Smooth muscle cell (in vitro differentiated cells): ENCODE measurements around the gene ACSM4. TPM values are rescaled to one million over a fixed set of nuclear protein-coding genes. Genes with fewer than 3 reads are reported as not detected.

Experiments used
- DNase-seq: peaks from one replicate; lab custom pipeline; 2025; ENCODE audit not compliant: unreplicated experiment; lab: John Stamatoyannopoulos, UW
- H2AFZ ChIP-seq: fragments of 200-600 bp; sonication (generic); 2 replicates; pipeline ENCODE4 v1.6.0; 2016; ENCODE audit warnings: antibody characterized with exemption, low read depth, mild to moderate bottlenecking
- H3F3A ChIP-seq: fragments of 200-600 bp; sonication (generic); 2 replicates; pipeline ENCODE4 v1.6.0; 2017; ENCODE audit warnings: antibody characterized with exemption, low read depth
- H3K27ac ChIP-seq: fragments of 200-600 bp; sonication (generic); 2 replicates; pipeline ENCODE4 v1.5.1; 2016; ENCODE audit warnings: low read depth, mild to moderate bottlenecking
- H3K27me3 ChIP-seq: fragments of 200-600 bp; sonication (generic); 2 replicates; pipeline ENCODE4 v1.6.1; 2016; ENCODE audit warnings: low read depth, mild to moderate bottlenecking
- H3K36me3 ChIP-seq: fragments of 200-600 bp; sonication (generic); 2 replicates; pipeline ENCODE4 v1.5.1; 2016; ENCODE audit warnings: low read depth
- H3K4me1 ChIP-seq: fragments of 200-600 bp; sonication (generic); 2 replicates; pipeline ENCODE4 v1.5.1; 2016; ENCODE audit warnings: low read depth
- H3K4me2 ChIP-seq: fragments of 200-600 bp; sonication (generic); 2 replicates; pipeline ENCODE4 v1.6.0; 2016; ENCODE audit warnings: mild to moderate bottlenecking
- H3K4me3 ChIP-seq: fragments of 200-600 bp; sonication (generic); 2 replicates; pipeline ENCODE4 v1.5.1; 2016; ENCODE audit warnings: mild to moderate bottlenecking
- H3K79me2 ChIP-seq: fragments of 200-600 bp; sonication (generic); 2 replicates; pipeline ENCODE4 v1.6.0; 2016; ENCODE audit warnings: low read depth, mild to moderate bottlenecking
- H3K9ac ChIP-seq: fragments of 200-600 bp; sonication (generic); 2 replicates; pipeline ENCODE4 v1.6.0; 2016; ENCODE audit warnings: low read depth
- H3K9me3 ChIP-seq: fragments of 200-600 bp; sonication (generic); replicated peaks from 2 replicates; pipeline ENCODE4 v1.5.1; 2016; ENCODE audit warnings: low read depth
- H4K20me1 ChIP-seq: fragments of 200-600 bp; sonication (generic); 2 replicates; pipeline ENCODE4 v1.6.0; 2016; ENCODE audit warnings: low read depth
- CTCF ChIP-seq: fragments of 200-600 bp; sonication (generic); IDR thresholded peaks from 2 replicates; pipeline ENCODE4 v1.5.1; 2017; ENCODE audit warnings: borderline replicate concordance, mild to moderate bottlenecking, antibody characterized with exemption; ENCODE audit not compliant: insufficient read depth, poor library complexity, severe bottlenecking
- WGBS: methylation state at CpG from one replicate; pipeline ENCODE4 v1.1.7; 2016; ENCODE audit warnings: low lambda C conversion rate; 5-methylcytosine and 5-hydroxymethylcytosine counted together
- polyA plus RNA-seq: library from polyadenylated mRNA; unstranded; fragments of >200 nt; fragmentation: Nextera tagmentation; extraction: Ambion mirVana; gene quantifications from 2 replicates; pipeline ENCODE4 v1.2.1, GENCODE V29; 2016
- total RNA-seq: library from RNA; depleted of rRNA; stranded (reverse); fragments of >200 nt; gene quantifications from 2 replicates; pipeline ENCODE4 v1.2.3, GENCODE V29; 2014

The ACSM4 gene
- total and polyA plus RNA-seq, 2 experiments from 2014 or later, result not detected

GRCh38 chr12:7319930-7320329 is 16.1 kb downstream of the ACSM4 start:
- DNase-seq, result no peak
- H3K27me3 ChIP-seq, result no peaks in the 10 kb centered on the region
- no peak overlapping the region for H3K4me3 ChIP-seq

GRCh38 chr12:7321624-7322023 is 17.8 kb downstream of the ACSM4 start:
- H3K4me3 ChIP-seq, result no peak overlapping the region
- H3K4me1 ChIP-seq, result no peaks in the 10 kb centered on the region
- no peaks in the 10 kb centered on the region for H3K9me3 ChIP-seq
- H2AFZ ChIP-seq, result no peak overlapping the region
- 85% methylated on average over 2 of the region's 2 CpGs for WGBS
- H3K36me3 ChIP-seq, result no peaks in the 10 kb centered on the region
- no peaks in the 10 kb centered on the region for H3K79me2 ChIP-seq
- no peak overlapping the region for H3K27ac ChIP-seq
- no peaks in the 10 kb centered on the region for H3K27me3 ChIP-seq
- no peaks in the 10 kb centered on the region for H4K20me1 ChIP-seq
- H3F3A ChIP-seq, result no peaks in the 10 kb centered on the region
- no peak for DNase-seq
- H3K4me2 ChIP-seq, result no peak overlapping the region
- H3K9ac ChIP-seq, result no peak overlapping the region
- no peak for TF ChIP-seq CTCF

More at GRCh38 chr12:7319930-7320329, 16.1 kb downstream of the ACSM4 start:
- no peak overlapping the region for H3K27ac ChIP-seq
- H3K36me3 ChIP-seq, result no peaks in the 10 kb centered on the region
- no peaks in the 10 kb centered on the region for H3K4me1 ChIP-seq
- H3K4me2 ChIP-seq, result no peak overlapping the region
- H3K9ac ChIP-seq, result no peak overlapping the region
- H4K20me1 ChIP-seq, result no peaks in the 10 kb centered on the region
- no peak overlapping the region for H2AFZ ChIP-seq
- no peaks in the 10 kb centered on the region for H3F3A ChIP-seq
- H3K9me3 ChIP-seq, result no peaks in the 10 kb centered on the region
- 95% methylated on average over 2 of the region's 2 CpGs for WGBS
- peak; percentile 7 for TF ChIP-seq CTCF
- H3K79me2 ChIP-seq, result no peaks in the 10 kb centered on the region

GRCh38 chr12:7322599-7322998 is 18.7 kb downstream of the ACSM4 start:
- 90% methylated on average over 5 of the region's 5 CpGs for WGBS
- Histone ChIP-seq H3K4me3 (no peak overlapping the region), H3K27me3 (no peaks in the 10 kb centered on the region), H3K9ac (no peak overlapping the region), H3K36me3 (no peaks in the 10 kb centered on the region), H3K4me1 (no peaks in the 10 kb centered on the region), H3F3A (no peaks in the 10 kb centered on the region), H3K27ac (no peak overlapping the region), H3K4me2 (no peak overlapping the region), H2AFZ (no peak overlapping the region), H3K79me2 (no peaks in the 10 kb centered on the region), H4K20me1 (no peaks in the 10 kb centered on the region), H3K9me3 (no peaks in the 10 kb centered on the region)
- TF ChIP-seq CTCF, result no peak
- DNase-seq, result no peak

GRCh38 chr12:7324176-7324575 is 20.3 kb downstream of the ACSM4 start:
- Histone ChIP-seq H2AFZ (no peak overlapping the region), H4K20me1 (no peaks in the 10 kb centered on the region), H3K4me3 (no peak overlapping the region), H3K27ac (no peak overlapping the region), H3K9me3 (no peaks in the 10 kb centered on the region), H3K9ac (no peak overlapping the region), H3K36me3 (no peaks in the 10 kb centered on the region), H3K4me2 (no peak overlapping the region), H3K27me3 (no peaks in the 10 kb centered on the region), H3K4me1 (no peaks in the 10 kb centered on the region), H3F3A (no peaks in the 10 kb centered on the region), H3K79me2 (no peaks in the 10 kb centered on the region)
- DNase-seq, result no peak
- 81% methylated on average over 5 of the region's 5 CpGs for WGBS
- no peak for TF ChIP-seq CTCF
